Measurements from ENCODE around the gene CHRNE. TPM values are rescaled to one million over a fixed set of nuclear protein-coding genes. Genes with fewer than 3 reads are reported as not detected.
A peak's percentile ranks its signal among the peaks of the same experiment; 100 is the strongest.

CHRNE gene
- total and polyA plus RNA-seq, 7 donors: 0.16 to 1.1 (median 0.34) TPM

DNA sequence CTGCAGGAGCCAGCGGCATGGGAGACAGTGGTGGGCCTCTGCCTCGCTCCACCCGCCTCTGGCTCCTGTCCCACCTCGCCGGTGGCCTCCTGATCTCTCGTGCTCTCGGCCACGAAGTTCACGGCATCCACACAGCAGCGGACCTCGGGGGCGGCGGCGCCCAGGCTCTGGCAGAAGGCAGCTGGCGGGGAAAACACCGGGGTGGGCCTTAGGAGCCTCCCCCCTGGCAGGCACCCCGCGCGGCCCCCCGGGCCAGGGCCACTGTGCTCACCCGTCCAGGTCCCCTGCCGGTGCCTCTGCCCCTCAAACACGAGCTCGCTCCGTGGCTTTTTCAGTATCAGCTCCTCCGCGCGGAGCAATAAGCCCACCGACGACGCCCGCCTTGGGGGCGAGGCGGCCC lies 4.0 kb downstream of the CHRNE start:
- H3K36me3 ChIP-seq (ENCODE audit: insufficient read depth in 1 of 2, low read depth in 1 of 2): peaks cover 0 to 34% of the 10 kb centered on the region in 2 donors
- peaks cover 10% of the 10 kb centered on the region for H3K4me1 ChIP-seq
- H3K27ac ChIP-seq: no peak overlapping the region
- intact Hi-C loops (cut with DNase I): no loop called here
- peak in 1 of 2 donors; percentile 55 for DNase-seq
- TF ChIP-seq, protein P1, sequence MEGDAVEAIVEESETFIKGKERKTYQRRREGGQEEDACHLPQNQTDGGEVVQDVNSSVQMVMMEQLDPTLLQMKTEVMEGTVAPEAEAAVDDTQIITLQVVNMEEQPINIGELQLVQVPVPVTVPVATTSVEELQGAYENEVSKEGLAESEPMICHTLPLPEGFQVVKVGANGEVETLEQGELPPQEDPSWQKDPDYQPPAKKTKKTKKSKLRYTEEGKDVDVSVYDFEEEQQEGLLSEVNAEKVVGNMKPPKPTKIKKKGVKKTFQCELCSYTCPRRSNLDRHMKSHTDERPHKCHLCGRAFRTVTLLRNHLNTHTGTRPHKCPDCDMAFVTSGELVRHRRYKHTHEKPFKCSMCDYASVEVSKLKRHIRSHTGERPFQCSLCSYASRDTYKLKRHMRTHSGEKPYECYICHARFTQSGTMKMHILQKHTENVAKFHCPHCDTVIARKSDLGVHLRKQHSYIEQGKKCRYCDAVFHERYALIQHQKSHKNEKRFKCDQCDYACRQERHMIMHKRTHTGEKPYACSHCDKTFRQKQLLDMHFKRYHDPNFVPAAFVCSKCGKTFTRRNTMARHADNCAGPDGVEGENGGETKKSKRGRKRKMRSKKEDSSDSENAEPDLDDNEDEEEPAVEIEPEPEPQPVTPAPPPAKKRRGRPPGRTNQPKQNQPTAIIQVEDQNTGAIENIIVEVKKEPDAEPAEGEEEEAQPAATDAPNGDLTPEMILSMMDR (IDR thresholded peaks at IDR 0.05): no peak
- WGBS, 3 donors: 14 to 28% (median 19%) methylated on average over 28 to 34 of the region's 34 CpGs
- peak overlapping the region; percentile 64 for H3K4me3 ChIP-seq
- no peaks in the 10 kb centered on the region for H3K9me3 ChIP-seq
- H3K27me3 ChIP-seq (ENCODE audit: insufficient read depth in 3 of 3, low read length in 2 of 3): peaks cover 0 to 16% (median 0%) of the 10 kb centered on the region in 3 donors
- peak in 1 of 4 donors; percentile 1 for ATAC-seq

DNA sequence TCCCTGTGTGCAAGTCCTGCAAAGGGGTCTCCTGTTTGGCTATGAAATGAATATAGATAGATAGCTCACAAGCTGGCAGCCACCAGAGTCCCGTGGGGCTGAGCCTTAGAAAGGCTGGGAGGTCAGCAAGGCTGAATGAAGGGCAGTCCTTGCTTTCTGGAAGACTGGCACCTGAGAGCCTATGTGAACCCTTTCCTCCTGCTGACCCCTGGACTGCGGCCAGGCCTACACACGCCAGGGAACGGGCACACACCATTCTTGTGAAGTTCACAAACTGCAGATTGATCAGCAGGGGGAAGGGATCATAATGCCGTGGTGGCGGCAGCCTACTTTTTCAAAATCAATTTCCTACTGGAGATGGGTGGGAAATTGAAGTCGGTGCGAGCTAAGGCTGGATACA lies 4.5 kb downstream of the CHRNE start:
- H3K4me1 ChIP-seq: peaks cover 8% of the 10 kb centered on the region
- peaks cover 0 to 16% (median 0%) of the 10 kb centered on the region in 3 donors for H3K27me3 ChIP-seq (ENCODE audit: insufficient read depth in 3 of 3, low read length in 2 of 3)
- no peak for ATAC-seq
- DNase-seq: peak in 1 of 2 donors; percentile 45
- TF ChIP-seq, protein P1 (IDR thresholded peaks at IDR 0.05): no peak
- H3K9me3 ChIP-seq: no peaks in the 10 kb centered on the region
- H3K27ac ChIP-seq: no peak overlapping the region
- H3K36me3 ChIP-seq (ENCODE audit: insufficient read depth in 1 of 2, low read depth in 1 of 2): peaks cover 0 to 40% of the 10 kb centered on the region in 2 donors
- no peak overlapping the region for H3K4me3 ChIP-seq
- 84 to 89% (median 86%) methylated on average over 8 of the region's 8 CpGs for WGBS, 3 donors
- intact Hi-C loops (cut with DNase I): no loop called here

DNA sequence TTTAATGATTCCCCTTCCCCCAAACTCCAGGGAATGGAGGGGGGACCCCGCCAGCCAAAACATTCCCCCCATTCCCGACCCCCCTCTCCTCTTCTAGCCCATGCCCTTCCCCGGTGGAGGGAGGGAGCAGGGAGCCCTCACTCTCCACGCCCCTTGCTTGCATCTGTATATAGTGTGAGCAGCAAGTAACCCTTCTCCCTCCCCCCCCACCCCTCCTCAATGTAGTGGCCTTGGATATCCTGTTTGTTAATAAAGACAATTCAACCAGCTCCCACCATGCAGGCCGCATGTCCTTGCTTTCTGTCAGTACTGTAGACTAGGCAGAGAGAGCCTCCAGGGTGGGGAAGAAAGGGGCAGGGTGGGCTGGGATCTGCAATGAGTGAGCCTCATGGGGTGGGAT lies 5.1 kb downstream of the CHRNE start:
- Histone ChIP-seq H3K9me3 (no peaks in the 10 kb centered on the region), H3K4me3 (no peak overlapping the region), H3K27me3 (ENCODE audit: insufficient read depth in 3 of 3, low read length in 2 of 3) (peaks cover 0 to 16% (median 0%) of the 10 kb centered on the region in 3 donors), H3K4me1 (peaks cover 2% of the 10 kb centered on the region), H3K27ac (no peak overlapping the region), H3K36me3 (ENCODE audit: insufficient read depth in 1 of 2, low read depth in 1 of 2) (peaks cover 0 to 46% of the 10 kb centered on the region in 2 donors)
- TF ChIP-seq, protein P1 (IDR thresholded peaks at IDR 0.05): no peak
- intact Hi-C loops (cut with DNase I): no loop called here
- peak in 1 of 2 donors; percentile 27 for DNase-seq
- WGBS, 3 donors: 93% methylated on average over 5 of the region's 5 CpGs
- ATAC-seq: no peak

DNA sequence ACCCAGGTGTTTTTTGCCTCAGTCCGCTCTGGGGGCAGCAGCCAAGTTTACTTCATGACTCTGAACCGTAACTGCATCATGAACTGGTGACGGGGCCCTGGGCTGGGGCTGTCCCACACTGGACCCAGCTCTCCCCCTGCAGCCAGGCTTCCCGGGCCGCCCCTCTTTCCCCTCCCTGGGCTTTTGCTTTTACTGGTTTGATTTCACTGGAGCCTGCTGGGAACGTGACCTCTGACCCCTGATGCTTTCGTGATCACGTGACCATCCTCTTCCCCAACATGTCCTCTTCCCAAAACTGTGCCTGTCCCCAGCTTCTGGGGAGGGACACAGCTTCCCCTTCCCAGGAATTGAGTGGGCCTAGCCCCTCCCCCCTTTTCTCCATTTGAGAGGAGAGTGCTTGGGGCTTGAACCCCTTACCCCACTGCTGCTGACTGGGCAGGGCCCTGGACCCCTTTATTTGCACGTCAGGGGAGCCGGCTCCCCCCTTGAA lies 5.7 kb downstream of the CHRNE start:
- Histone ChIP-seq H3K4me3 (no peak overlapping the region), H3K27me3 (ENCODE audit: insufficient read depth in 3 of 3, low read length in 2 of 3) (peaks cover 0 to 16% (median 0%) of the 10 kb centered on the region in 3 donors), H3K4me1 (no peaks in the 10 kb centered on the region), H3K27ac (no peak overlapping the region), H3K9me3 (no peaks in the 10 kb centered on the region), H3K36me3 (ENCODE audit: insufficient read depth in 1 of 2, low read depth in 1 of 2) (peaks cover 0 to 51% of the 10 kb centered on the region in 2 donors)
- 79 to 86% (median 79%) methylated on average over 10 of the region's 10 CpGs for WGBS, 3 donors
- ATAC-seq: no peak
- intact Hi-C loops (cut with DNase I): no loop called here
- DNase-seq: peak in 1 of 2 donors; percentile 35
- TF ChIP-seq, protein P1 (IDR thresholded peaks at IDR 0.05): no peak
